ENCODE results near the gene ASB2.

GRCh38 chr14:93884950-93885349 lies 91.4 kb downstream of the ASB2 start:
- no peak for TF ChIP-seq POLR2AphosphoS5 (IDR thresholded peaks at IDR 0.05; ENCODE audit: low read depth, low read length)
- TF ChIP-seq SP1 (IDR thresholded peaks at IDR 0.05; ENCODE audit: low read depth, low read length): no peak
- TF ChIP-seq POLR2A (IDR thresholded peaks at IDR 0.05; ENCODE audit: control extremely low read depth in 1 of 2, low read depth in 2 of 2, low read length in 2 of 2): no peak
- no peak for TF ChIP-seq CTCF (IDR thresholded peaks at IDR 0.05; ENCODE audit: control extremely low read depth in 1 of 3, insufficient read depth in 1 of 3, low read depth in 1 of 3, low read length in 3 of 3)
- no peak for TF ChIP-seq HDAC2 (IDR thresholded peaks at IDR 0.05; ENCODE audit: borderline replicate concordance in 1 of 2, low read depth in 2 of 2, low read length in 2 of 2)
- TF ChIP-seq TAF1 (IDR thresholded peaks at IDR 0.05; ENCODE audit: low read depth, low read length): no peak
- no peak for TF ChIP-seq MAX (IDR thresholded peaks at IDR 0.05)
- TF ChIP-seq SIRT6 (IDR thresholded peaks at IDR 0.05; ENCODE audit: low read length): no peak
- no peak for TF ChIP-seq EZH2 (IDR thresholded peaks at IDR 0.05; ENCODE audit: low read depth, low read length, severe bottlenecking)
- no peak for TF ChIP-seq USF2 (IDR thresholded peaks at IDR 0.05; ENCODE audit: low read length)
